Midbrain (tissue), 1 donor: ENCODE results near the gene AGBL4.
A peak's percentile ranks its signal among the peaks of the same experiment; 100 is the strongest.
"Not testable (repeated sequence)": the region's sequence is repeated elsewhere in the genome, so short reads cannot be mapped to it uniquely, and the experiment has no call there.

Source experiments
- DNase-seq: peaks from one replicate; lab custom pipeline; 2025; lab: John Stamatoyannopoulos, UW

The AGBL4 gene

DNA sequence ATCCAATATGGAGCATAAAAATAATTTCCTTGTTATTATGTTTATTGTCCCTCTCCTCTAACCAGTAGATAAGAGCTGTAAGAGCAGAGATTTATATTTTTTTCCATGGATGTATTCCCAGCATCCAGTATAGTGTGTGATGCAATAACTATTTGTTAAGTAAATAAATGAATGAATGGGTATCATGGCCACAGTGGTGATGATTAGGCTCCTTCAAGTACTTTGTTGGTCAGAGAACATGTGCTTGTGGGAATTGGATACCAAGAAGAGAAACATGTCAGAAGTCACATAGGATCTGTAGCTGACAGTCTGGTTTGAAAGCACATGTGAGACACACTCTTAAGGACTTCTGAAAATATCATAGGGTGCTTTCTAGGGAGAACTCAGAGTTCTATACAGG is 588.5 kb downstream of the AGBL4 start:
- no peak for DNase-seq

DNA sequence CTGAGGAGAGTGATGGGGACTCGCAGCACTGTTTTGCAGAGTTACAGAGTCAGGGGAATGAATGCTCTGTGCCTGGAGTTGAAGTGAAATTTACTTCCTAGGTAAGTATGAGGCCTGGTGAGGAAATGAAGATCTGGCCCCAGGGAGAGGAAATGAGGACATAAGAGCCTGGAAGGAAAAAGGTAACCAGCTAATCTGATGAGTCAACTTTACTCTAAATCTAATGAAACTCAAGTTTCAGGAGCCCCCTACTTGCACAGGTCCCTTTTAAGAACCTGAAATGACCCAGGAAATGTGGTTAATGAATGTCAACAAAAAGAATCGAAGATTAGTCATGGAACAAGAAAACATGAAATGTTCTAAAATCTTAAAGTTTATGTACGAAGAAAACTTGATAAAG is 599.0 kb downstream of the AGBL4 start:
- no peak for DNase-seq

DNA sequence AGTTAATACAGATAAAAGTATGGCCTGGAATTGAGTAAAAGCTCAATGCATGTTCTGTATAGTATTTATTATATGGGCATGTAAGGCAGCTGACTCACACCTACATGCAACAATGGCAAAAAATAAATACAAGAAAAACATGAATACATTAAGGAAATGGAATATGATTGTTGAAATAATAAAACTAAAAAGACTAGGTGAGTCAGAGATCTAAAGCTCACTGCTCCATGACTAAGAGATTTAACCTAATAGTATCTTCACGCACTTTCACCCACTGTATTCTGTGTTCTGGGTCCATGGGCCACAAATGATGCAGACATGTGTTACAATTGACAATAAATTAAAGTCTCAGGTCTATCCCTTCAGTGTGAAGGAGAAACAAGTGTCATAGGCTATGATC is 607.0 kb downstream of the AGBL4 start:
- DNase-seq, result no peak

DNA sequence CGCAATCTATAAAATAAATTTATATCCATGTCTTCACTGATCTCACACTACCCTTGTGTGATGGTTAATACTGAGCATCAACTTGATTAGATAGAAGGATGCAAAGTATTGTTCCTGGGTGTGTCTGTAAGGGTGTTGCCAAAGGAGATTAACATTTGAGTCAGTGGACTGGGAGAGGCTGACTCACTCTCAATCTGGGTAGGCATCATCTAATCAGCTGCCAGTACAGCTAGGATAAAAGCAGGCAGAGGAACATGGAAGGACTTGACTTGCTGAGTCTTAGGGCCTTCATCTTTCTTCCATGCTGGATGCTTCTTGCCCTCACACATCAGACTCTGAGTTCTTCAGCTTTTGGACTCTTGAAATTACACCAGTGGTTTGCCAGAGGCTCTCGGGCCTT is 615.4 kb downstream of the AGBL4 start:
- no peak for DNase-seq

DNA sequence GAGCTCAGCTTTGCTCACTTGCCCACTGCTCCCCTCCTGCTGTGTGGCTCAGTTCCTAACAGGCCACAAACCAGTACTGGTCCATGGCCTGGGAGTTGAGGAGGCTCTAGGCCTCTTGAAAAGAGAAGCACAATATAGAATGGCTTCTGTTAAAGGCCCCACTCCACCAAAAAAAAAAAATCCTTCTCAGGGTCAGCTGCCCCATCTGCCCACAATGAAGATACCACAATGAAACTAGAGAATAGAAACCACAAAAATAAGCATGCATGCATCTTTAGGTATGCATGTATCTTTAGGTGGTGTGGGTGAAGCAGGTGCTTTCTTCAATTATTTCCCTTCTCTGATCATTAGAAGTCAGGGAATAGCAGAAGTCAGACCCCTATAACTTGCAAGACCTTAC is 626.7 kb downstream of the AGBL4 start:
- no peak for DNase-seq

DNA sequence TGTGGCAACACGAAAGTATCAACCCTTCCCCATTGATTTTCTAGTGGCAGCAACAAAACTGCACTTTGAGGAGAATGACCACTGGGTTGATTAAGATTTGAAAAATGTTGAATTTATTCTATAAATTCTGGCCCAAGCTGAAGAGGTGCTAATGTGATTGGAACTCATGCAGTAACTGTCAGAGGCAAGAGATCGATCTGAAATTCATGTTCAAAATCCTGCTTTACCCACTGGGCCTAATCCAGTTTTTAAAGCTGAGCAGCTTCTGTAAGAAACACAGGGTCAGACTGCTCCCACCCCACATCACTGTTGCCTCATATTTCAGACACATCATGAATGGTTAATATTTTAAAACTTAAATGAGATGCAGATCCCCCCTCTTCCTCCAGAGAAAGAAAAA is 629.6 kb downstream of the AGBL4 start:
- DNase-seq, result no peak

DNA sequence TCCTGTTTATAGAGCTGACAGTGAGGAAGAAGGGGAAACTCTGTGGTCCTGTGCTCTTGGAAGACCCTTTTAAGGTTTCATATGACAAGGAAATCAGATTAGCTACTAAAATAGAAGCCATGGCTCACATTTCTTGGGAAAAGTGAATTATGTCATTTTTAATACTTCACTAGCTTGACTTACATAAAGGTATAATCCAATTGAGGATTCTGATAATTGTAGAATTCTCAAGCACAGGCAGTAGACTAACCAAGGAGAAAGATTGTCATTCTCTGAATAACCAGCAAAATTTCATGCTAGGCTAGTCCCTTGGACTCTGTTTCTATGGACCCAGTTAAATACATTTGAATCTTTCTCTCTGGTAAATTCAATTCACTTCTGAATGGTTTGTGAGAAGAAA is 634.1 kb downstream of the AGBL4 start:
- DNase-seq, result no peak

DNA sequence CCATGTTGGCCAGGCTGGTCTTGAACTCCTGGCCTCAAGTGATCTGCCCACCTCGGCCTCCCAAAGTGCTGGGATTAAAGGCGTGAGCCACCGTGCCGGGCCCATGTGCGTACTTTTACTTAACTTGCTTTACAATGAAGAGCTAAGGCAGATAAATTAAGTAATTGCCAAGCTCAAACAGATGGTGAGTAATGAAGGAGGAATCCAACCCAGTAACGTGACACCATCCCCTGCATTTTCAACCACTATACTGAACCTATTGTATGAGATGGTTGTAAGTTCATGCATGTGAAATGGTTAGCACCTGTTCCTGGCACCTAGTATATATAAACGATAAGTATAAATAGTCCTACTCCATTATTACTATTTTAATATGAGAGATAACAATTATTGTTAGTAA is 659.1 kb downstream of the AGBL4 start:
- no peak for DNase-seq

DNA sequence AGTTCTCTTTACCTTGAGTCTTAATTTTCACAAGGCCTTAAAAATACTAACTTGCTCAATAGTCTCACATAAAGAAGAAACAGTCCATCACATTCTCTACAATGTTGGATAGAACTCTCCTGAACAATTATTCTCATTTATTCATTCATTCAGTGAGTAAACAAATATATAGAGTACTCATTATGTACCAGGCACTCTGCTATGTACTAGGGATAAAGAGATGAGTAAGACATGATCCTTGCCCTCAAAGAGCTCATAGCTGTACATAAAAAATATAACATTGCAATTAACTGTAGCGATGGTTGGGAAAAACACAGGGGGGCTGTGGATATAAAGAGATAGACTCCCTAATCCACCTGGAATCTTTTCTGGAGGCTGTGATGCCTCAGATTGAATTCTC is 660.1 kb downstream of the AGBL4 start:
- DNase-seq, result no peak

DNA sequence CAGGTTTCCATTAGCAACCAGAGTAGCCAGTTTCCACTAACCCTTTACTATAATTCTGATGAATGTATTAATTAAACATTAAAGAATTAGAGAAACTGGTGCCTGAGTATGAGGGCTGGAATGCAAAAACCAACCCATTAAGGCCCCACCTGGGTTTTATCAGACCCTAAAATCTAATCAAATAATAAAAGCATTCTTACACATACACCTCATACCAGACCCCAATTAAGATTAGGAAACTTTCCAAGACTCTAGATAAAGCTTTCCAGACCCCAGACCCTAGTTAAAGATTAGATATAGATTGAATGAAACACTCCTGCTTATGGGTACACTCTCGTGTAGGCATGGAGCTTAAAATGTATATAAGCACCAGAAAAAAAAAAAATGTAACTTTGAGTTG is 665.7 kb downstream of the AGBL4 start:
- no peak for DNase-seq

DNA sequence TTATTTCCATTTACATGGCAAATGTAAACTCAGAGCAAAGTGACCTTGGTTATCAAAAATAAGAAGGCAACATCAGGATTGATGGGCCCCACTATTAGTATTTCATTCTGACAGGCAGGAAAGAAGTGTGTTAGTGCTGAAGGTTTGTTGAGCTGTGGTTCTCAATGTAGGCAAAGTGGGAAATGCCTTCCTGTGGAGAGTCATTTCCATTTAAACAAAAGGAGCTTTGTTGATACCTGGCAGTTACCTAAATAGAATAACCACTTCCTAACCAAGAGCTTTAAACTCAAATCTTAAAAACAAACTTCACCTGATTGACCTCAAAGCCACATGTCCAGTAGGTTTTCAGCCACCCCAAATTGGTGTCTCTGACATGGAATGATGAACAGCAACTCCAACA is 667.2 kb downstream of the AGBL4 start:
- DNase-seq, result no peak

DNA sequence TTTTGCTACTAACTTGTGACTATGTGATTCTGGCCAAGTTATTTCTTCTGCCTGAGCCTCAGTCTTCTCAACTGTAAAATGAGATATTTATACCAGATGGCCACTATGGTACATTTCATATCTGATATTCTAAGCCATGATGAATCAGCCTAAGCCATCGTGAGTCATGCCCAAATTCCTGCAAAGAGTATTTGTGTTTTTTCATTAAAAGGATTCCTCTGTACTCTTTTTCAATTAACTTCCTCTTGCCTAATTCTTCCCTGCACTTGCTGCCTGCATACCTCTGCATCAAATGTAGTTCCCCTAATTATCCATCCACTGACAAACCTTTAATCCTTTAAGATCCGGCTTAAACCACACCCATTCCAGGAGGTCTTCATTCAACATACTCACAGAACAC is 672.0 kb downstream of the AGBL4 start:
- no peak for DNase-seq

DNA sequence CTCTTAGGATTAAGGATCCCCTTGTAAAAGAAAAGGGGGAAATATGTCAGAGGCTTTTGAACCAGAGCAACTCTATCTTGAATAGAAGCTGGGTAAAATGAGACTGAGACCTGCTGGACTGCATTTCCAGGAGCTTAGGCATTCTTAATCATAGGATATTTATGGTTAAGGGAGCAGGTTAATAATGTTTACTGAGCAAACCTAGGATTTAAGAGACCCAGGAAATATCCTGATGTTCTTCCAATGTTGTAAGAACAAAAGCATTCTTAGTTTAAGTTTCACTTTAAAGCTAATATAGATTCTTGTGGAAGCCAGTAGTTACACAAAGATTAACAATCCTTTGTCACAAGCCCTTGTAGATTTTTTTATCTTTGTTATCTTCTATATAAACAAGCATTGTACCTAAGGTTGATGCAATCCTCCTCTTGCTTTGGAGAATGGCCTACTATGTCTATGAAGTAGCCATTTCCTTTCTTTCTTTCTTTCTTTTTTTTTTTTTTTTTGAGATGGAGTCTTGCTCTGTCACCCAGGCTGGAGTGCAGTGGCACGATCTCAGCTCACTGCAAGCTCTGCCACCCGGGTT is 676.9 kb downstream of the AGBL4 start:
- no peak for DNase-seq

DNA sequence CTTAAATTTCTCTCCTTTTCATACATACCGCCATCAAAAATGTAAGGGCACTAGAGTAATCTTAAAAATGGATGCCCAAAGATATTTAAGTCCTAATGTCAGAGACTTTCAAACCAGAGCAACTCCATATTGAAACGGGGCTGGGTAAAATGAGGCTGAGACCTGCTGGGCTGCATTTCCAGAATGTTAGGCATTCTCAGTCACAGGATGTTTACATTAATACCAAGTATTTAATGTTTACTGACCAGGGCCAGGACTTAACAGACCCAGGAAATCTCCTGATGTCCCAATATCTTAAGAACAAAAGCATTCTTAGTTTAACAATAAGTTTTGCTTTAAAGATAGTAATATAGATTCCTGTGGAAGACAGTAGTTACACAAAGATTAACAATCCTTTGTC is 683.2 kb downstream of the AGBL4 start:
- DNase-seq, result no peak

DNA sequence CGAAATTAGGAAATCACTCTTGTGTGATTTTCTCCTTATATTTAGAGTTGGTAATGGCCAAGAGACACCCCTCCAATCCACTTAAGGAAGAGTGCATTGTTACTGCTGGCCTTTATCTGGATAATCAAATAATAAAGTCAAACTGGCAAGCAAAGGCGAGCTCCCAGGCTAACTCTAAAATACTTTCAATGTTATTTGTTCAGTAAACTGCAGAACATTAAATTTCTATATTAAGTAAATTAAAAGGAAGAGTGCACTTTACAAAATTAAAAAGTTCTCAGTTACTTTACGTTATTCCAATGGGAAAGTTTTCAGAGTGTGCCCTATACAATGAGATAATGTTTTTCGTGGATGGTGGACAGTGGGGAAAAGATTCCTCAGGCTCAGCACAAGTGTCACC is 684.7 kb downstream of the AGBL4 start:
- no peak for DNase-seq

DNA sequence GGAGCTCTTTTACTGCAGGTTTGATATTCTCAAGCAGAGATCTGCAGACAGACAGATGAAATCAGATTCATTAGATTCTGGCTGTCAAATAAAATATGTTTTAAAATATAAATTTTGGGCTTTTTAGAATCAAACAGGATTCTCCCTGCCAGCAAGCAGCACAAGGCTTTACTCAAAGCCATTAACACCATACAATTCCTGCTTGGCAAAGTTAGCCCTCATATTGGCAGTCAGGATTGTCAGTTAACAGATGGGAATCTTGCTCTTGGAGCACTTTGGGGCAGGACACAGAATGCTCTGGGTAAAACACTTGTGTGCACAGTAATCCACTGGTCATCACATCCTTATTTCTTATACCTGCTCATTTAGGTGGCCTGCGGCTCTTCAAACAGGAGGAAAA is 686.5 kb downstream of the AGBL4 start:
- no peak for DNase-seq

DNA sequence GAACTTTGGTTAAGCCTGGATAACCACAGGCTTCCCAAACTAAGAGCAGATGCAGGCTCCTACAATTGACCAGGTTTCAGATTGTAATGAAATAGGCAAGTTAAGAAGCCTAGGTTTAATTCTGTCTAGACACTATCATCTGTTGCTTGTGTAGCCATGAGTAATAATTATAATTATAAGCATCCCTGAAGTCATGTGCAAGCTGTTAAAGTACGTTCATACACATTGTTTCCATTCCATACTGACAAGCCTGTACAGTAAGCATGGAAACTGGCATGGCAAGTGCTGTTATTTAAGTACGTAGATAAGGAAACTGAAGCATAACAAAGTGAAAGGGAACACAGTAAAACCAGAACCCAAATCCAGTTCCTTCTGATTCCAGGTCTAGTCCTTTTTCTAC is 689.8 kb downstream of the AGBL4 start:
- no peak for DNase-seq

DNA sequence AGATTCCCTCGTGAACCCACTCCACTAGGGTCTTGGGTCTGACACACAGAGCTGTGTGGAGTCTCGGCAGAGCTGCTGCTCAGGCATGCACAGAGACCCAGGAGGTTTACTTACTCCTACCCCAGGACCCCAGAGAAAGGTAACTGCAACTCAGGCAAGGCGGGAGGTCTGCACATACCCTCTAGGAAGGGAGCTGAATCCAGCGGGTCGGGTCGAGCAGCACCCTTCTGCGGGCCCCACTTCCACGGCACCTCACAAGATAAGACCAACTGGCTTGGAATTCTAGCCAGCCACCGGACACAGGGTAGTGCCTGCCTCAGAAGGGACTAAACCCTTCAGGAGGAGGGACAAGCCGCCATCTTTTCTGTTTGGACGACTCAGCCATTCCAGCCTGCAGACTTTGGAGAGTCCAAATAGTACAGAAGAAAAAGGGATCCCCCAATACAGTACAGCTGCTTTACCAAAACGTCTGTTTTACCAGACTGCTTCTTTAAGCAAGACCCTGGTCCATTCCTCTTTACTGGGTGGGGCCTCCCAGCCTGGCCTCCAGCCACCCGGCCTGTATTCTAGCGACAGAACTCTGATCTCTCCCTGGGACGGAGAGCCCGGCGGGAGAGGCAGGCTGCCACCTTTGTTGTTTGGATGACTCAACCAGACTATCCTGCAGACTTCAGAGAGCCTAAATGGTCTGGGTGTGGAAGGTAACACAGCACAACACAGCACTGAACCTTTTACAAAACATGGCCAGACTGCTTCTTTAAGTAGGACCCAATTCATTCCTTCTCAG is 692.5 kb downstream of the AGBL4 start:
- no peak for DNase-seq

DNA sequence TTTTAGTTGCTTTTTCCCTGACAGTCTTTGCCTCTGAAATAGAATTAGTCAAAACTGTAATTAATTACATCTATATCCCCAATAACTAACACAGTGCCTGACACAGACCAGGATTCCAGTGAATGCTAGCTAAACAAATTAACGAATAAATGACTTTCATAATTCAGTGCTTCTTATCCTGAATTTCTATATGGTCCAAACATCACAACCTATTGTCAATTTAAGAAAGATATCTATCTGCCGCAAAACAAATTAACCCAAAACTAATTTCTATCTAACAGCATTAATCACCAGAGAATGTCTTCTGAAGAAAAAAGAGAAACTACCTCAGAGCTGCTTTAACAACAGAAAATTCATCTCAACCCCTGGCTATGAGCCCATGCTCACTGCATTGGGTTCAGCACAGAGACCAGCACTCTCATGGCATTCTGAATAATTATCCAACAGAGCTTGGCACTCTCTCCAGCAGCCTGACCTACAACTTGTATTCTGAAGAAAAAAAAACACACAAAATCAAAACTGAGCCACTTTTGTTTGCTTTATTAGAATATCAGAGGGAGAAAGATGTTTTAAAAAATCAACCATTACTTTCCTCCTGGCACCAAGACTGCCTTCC is 699.7 kb downstream of the AGBL4 start:
- DNase-seq, result peak; percentile 45

DNA sequence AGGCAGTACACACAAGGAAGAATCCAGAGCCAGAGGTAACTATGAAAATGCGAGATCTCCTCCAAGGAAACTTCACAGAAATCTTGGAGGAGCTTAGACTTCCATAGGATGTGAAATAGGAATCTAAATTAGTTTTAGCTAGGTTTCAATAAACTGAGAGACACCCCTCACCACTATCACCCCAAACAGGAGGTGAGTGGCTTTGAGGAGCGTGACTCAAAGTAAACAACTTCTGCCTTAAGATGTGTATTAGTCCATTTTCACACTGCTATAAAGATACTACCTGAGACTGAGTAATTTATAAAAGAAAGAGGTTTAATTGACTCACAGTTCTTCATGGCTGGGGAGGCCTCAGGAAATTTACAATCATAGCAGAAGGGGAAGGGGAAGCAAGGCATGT is 703.3 kb downstream of the AGBL4 start:
- not testable (repeated sequence) for DNase-seq

DNA sequence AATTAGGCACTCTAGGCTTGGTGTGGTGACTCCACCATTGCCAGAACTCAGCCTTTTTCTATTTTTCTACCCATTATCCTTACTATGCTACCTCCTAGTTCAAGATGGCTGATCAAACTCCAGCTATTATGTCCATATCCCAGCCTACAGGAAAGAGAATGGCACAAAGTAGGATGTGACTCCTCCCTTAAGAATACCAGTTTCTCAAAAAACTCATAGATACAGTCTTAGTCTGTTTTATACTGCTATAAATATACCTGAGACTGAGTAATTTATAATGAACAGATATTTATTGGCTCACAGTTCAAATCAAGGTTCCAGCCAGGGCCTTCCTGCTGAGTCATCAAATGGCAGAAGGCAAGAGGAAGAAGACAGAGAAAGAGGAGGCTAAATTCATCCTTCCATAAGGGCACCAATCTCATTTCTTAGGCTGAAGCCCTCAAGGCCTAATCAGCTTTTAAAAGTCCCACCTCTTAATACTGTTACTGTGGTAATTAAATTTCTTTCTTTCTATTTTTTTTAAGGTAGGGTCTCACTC is 704.3 kb downstream of the AGBL4 start:
- DNase-seq, result no peak

DNA sequence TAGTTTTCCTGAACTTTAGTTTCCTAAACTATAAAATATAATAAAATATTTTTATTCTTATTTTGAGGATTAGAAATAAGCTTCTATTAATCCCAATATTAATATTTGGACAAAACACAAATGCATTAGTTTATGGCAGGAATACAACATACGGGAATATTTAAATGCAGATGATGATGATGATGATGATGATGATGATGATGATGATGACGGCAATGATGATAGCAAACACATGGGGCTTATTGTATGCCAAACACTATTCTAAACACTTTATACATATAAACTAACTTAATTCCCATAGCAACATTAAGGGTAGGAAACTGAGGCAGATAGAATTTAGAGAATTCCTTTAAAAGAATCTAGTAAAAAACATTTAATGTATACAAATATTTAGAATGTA is 705.5 kb downstream of the AGBL4 start:
- DNase-seq, result no peak

DNA sequence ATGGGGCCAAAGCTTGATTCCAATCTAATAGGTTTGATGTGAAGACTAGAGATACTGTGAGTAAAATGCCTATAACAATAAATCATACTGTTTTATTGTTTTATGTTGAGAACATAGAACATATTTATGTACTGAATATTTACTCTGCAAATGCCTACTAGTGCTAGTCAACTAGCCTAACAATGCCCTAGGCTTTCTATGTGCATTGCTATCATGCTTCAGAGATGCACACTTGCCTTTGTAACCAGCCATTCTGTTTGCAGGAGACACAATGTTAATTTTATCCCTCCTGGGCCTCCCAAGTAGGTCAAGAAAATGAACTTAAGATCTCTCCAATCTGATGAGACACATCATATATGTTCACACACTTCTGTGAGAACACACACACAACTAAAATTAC is 716.3 kb downstream of the AGBL4 start:
- no peak for DNase-seq
